K562 (cell line): ENCODE measurements around the gene SPCS3. TPM values are rescaled to one million over a fixed set of nuclear protein-coding genes. Genes with fewer than 3 reads are reported as not detected.
A peak's percentile ranks its signal among the peaks of the same experiment; 100 is the strongest.

Source experiments
- ATAC-seq: fragments of 200-7000 bp; cut with Tn5 transposase; 3 replicates; pipeline ENCODE4 v1.9.1; 2020; ENCODE audit warnings: moderate library complexity
- BruUV-seq: library from RNA; stranded (reverse); fragments of 400-500 nt; replicated peaks from 2 replicates; lab custom pipeline; 2021; lab: Mats Ljungman, UMichigan
- CTCF ChIA-PET: fragments of 300-600 bp; formaldehyde crosslinking; extraction: SDS; loops from one replicate; lab custom pipeline; 2021; ENCODE audit warnings: low intra/inter-chr PET ratio; lab: Yijun Ruan, JAX
- POLR2A ChIA-PET: fragments of 300-600, 350-650 bp; sonication (Branson Sonifier 250); formaldehyde crosslinking; extraction: SDS; loops from one replicate; lab custom pipeline; 2021; ENCODE audit warnings: antibody characterized with exemption, inconsistent platforms; lab: Yijun Ruan, JAX
- DNase-seq, 4 experiments: peaks; one replicate each; pipeline versions ENCODE4 v3.0.0 to v3.0.0-alpha.2; 2011 to 2018; ENCODE audit warnings: low spot score in 3 of 4, mixed read lengths in 3 of 4; ENCODE audit errors: extremely low read depth in 1 of 4
- FAIRE-seq: peaks from 2 replicates; lab custom pipeline; 2011; peaks lifted over from hg19 to GRCh38; lab: Jason Lieb, UNC
- H2AFZ ChIP-seq: 2 replicates; pipeline ENCODE4 v1.6.0; 2011; ENCODE audit warnings: low read depth, low read length, control low read depth, inconsistent platforms
- H3K27ac ChIP-seq: fragments of 200-600 bp; 3 replicates; pipeline ENCODE4 v1.8.0; 2011; ENCODE audit warnings: low read depth, mild to moderate bottlenecking, control low read depth, inconsistent platforms, low read length, moderate library complexity, mixed read lengths; ENCODE audit errors: extremely low read depth
- H3K27me3 ChIP-seq, 2 experiments: fragments of 300-600 bp in 1 of 2; 2 replicates in 1 of 2; 3 replicates in 1 of 2; pipeline versions ENCODE4 v1.6.0 to v1.8.0; 2011; ENCODE audit warnings: inconsistent platforms in 2 of 2, low read length in 2 of 2, mild to moderate bottlenecking in 1 of 2, mixed read lengths in 1 of 2, moderate library complexity in 1 of 2; ENCODE audit not compliant: control insufficient read depth in 2 of 2, insufficient read depth in 2 of 2
- H3K36me3 ChIP-seq: fragments of 300-600 bp; 3 replicates; pipeline ENCODE4 v1.8.0; 2011; ENCODE audit warnings: mild to moderate bottlenecking, low read length, inconsistent platforms; ENCODE audit not compliant: control insufficient read depth, insufficient read depth
- H3K4me1 ChIP-seq, 2 experiments: fragments of 200-600 bp in 1 of 2; replicated peaks in 1 of 2; 2 replicates in 1 of 2; 3 replicates in 1 of 2; pipeline versions ENCODE4 v1.5.1 to v1.8.0; 2011; ENCODE audit warnings: inconsistent platforms in 2 of 2, low read length in 2 of 2, mild to moderate bottlenecking in 1 of 2, mixed read lengths in 1 of 2, moderate library complexity in 1 of 2; ENCODE audit not compliant: control insufficient read depth in 2 of 2, insufficient read depth in 2 of 2
- H3K4me2 ChIP-seq: 2 replicates; pipeline ENCODE4 v1.6.1; 2011; ENCODE audit warnings: low read length, control low read depth, inconsistent platforms, mixed read lengths; ENCODE audit not compliant: insufficient read depth
- H3K4me3 ChIP-seq: fragments of 200-600 bp; sonication (generic), shearing (Covaris generic); 2 replicates; pipeline ENCODE4 v1.5.1; 2016; ENCODE audit warnings: control low read depth, inconsistent platforms
- H3K79me2 ChIP-seq: fragments of 200-600 bp; 3 replicates; pipeline ENCODE4 v1.8.0; 2011; ENCODE audit warnings: low read length, inconsistent platforms; ENCODE audit not compliant: control insufficient read depth, insufficient read depth
- H3K9ac ChIP-seq, 2 experiments: 2 replicates each; pipeline versions ENCODE4 v1.6.0 to v1.6.1; 2011; ENCODE audit warnings: low read depth in 2 of 2, low read length in 2 of 2, control low read depth in 1 of 2, inconsistent platforms in 1 of 2, mild to moderate bottlenecking in 1 of 2, mixed read lengths in 1 of 2; ENCODE audit not compliant: insufficient read depth in 1 of 2
- H3K9me1 ChIP-seq: one replicate; pipeline ENCODE4 v1.6.0; 2011; ENCODE audit warnings: inconsistent platforms, mild to moderate bottlenecking, low read length, moderate library complexity; ENCODE audit not compliant: control insufficient read depth, insufficient read depth
- H3K9me3 ChIP-seq: replicated peaks from 2 replicates; pipeline ENCODE4 v1.5.1; 2011; ENCODE audit warnings: low read depth, low read length, inconsistent platforms; ENCODE audit not compliant: control insufficient read depth, insufficient read depth
- H4K20me1 ChIP-seq: replicated peaks from 2 replicates; pipeline ENCODE4 v1.6.1; 2011; ENCODE audit warnings: low read length, inconsistent platforms, mixed read lengths; ENCODE audit not compliant: control insufficient read depth, insufficient read depth
- HCFC1 ChIP-seq: IDR thresholded peaks from 2 replicates; pipeline ENCODE4 v1.6.1; 2012; ENCODE audit warnings: low read depth, low read length, improper control_type of control experiment
- MAFF ChIP-seq: IDR thresholded peaks from 2 replicates; pipeline ENCODE4 v1.6.1; 2012; ENCODE audit warnings: low read length, improper control_type of control experiment
- MAFG ChIP-seq: fragments of 450-650 bp; conservative IDR thresholded peaks from 2 replicates; pipeline ENCODE4 v1.6.1; 2016; ENCODE audit warnings: missing genetic modification characterization, missing compliant biosample characterization
- SIX5 ChIP-seq, 2 experiments: IDR thresholded peaks; 2 replicates each; pipeline ENCODE4 v1.6.1; 2011; ENCODE audit warnings: low read length in 2 of 2, borderline replicate concordance in 1 of 2, low read depth in 1 of 2, mild to moderate bottlenecking in 1 of 2, moderate library complexity in 1 of 2; ENCODE audit not compliant: insufficient read depth in 1 of 2
- USF2 ChIP-seq: sonication (generic); formaldehyde crosslinking; IDR thresholded peaks from 2 replicates; pipeline ENCODE4 v1.5.0; 2020; ENCODE audit warnings: missing genetic modification reagents
- ZNF143 ChIP-seq: sonication (generic); formaldehyde crosslinking; IDR thresholded peaks from 2 replicates; pipeline ENCODE4 v1.9.0; 2022; ENCODE audit warnings: mild to moderate bottlenecking, missing genetic modification reagents
- ZNF551 ChIP-seq: fragments of 250-450 bp; sonication (Bioruptor Pico); IDR thresholded peaks from 2 replicates; pipeline ENCODE4 v1.5.0; 2021; ENCODE audit warnings: mild to moderate bottlenecking, moderate library complexity
- in situ Hi-C: fragments of 300-500 bp; cut with MboI; formaldehyde crosslinking; loops from 4 replicates; pipeline ENCODE4 v1.15.0; 2018; ENCODE audit warnings: inconsistent platforms, mixed read lengths
- intact Hi-C: fragments of 100-400 bp; cut with micrococcal nuclease; formaldehyde crosslinking; loops from 2 replicates; pipeline ENCODE4 v1.14.2; 2022
- polyA plus RNA-seq, 8 experiments: library from polyadenylated mRNA; depleted of rRNA in 4 of 8; stranded (reverse) in 5 of 8; unstranded in 3 of 8; fragments of >200 nt; fragmentation: Nextera tagmentation in 2 of 8; fragmentation: Illumina TruSeq in 1 of 8; extraction: Ambion mirVana in 2 of 8; extraction: Trizol in 1 of 8; gene quantifications; 2 replicates each; pipeline versions ENCODE4 v1.2.1 to v1.2.3, GENCODE V29; 2011 to 2014; ENCODE audit warnings: inconsistent platforms in 1 of 8, missing spikeins in 1 of 8
- total RNA-seq, 7 experiments: library from RNA; depleted of rRNA in 6 of 7; stranded (reverse); fragments of >200 nt in 6 of 7; fragmentation: Illumina TruSeq in 2 of 7; extraction: Trizol in 2 of 7; gene quantifications; 2 replicates each; pipeline versions ENCODE4 v1.2.1 to v1.2.3, GENCODE V29; 2011 to 2021; ENCODE audit warnings: low replicate concordance in 1 of 7

SPCS3 gene
- total and polyA plus RNA-seq, 9 of the 15 experiments (the other 6 are each of a cell fraction or from before 2014, with no cell fraction given) = 64.6 to 196 (median 85.4) TPM

- ChIA-PET CTCF (no interaction called here), POLR2A (no interaction called here)
- no peak overlapping the region for H2AFZ ChIP-seq
- ATAC-seq (peak; percentile 72), FAIRE-seq (no peak), DNase-seq (no peak)
- intact Hi-C loops (no loop called here), in situ Hi-C loops (no loop called here)
- no peak for TF ChIP-seq MAFF
- TF ChIP-seq ZNF551 (CRISPR knock-in tag) = no peak
- TF ChIP-seq HCFC1 = 0 out of 2 replicates have a peak, but pooled peaks have one; percentile 37
- TF ChIP-seq ZNF143 (CRISPR knock-in tag) = peak; percentile 46; the same call in 1 of the 2 replicates
- peak; percentile 54; the same call in 1 of the 2 replicates for TF ChIP-seq USF2 (CRISPR knock-in tag)
- TF ChIP-seq MAFG = no peak
- TF ChIP-seq SIX5 (IDR thresholded peaks at IDR 0.05; ENCODE audit: borderline replicate concordance in 1 of 2, insufficient read depth in 1 of 2, low read depth in 1 of 2, low read length in 2 of 2) = peak in 1 of 2 experiments; percentile 20; a peak in 1 of 4 replicates
- no peak overlapping the region for H3K4me3 ChIP-seq
- no peak overlapping the region for H3K4me2 ChIP-seq
- no TSS peak for BruUV-seq
- no peaks in the 10 kb centered on the region for H3K36me3 ChIP-seq
- no peaks in the 10 kb centered on the region for H4K20me1 ChIP-seq
- H3K9me3 ChIP-seq = no peaks in the 10 kb centered on the region
- H3K27ac ChIP-seq = no peak overlapping the region
- no peaks in the 10 kb centered on the region for H3K9me1 ChIP-seq
- H3K4me1 ChIP-seq = no peaks in the 10 kb centered on the region; a peak in 1 of 5 replicates
- no peak overlapping the region for H3K9ac ChIP-seq
- no peaks in the 10 kb centered on the region for H3K27me3 ChIP-seq
- H3K79me2 ChIP-seq = no peaks in the 10 kb centered on the region
Measured at GRCh38 chr4:176300565-176300964, 19.2 kb upstream of the SPCS3 start.
